DOHH2 (cell line): ENCODE data around the gene GP5.

Experiments
- H3F3A ChIP-seq: fragments of 200-600 bp; sonication (generic), shearing (Covaris generic); 2 replicates; pipeline ENCODE4 v1.6.0; 2016; ENCODE audit warnings: antibody characterized with exemption, mild to moderate bottlenecking; ENCODE audit not compliant: control insufficient read depth, insufficient read depth
- H3K27ac ChIP-seq: fragments of 200-600 bp; sonication (generic); 2 replicates; pipeline ENCODE4 v1.5.1; 2014; ENCODE audit warnings: low read depth, mild to moderate bottlenecking, low read length, moderate library complexity
- H3K27me3 ChIP-seq: fragments of 200-600 bp; sonication (generic); 2 replicates; pipeline ENCODE4 v1.6.1; 2014; ENCODE audit warnings: mild to moderate bottlenecking, low read length, mixed read lengths; ENCODE audit not compliant: control insufficient read depth
- H3K36me3 ChIP-seq: fragments of 200-600 bp; sonication (generic); 2 replicates; pipeline ENCODE4 v1.6.1; 2014; ENCODE audit warnings: mild to moderate bottlenecking, low read length, moderate library complexity, mixed read lengths; ENCODE audit not compliant: control insufficient read depth
- H3K4me1 ChIP-seq: fragments of 200-600 bp; sonication (generic); 2 replicates; pipeline ENCODE4 v1.6.1; 2014; ENCODE audit warnings: mild to moderate bottlenecking, low read length, mixed read lengths; ENCODE audit not compliant: control insufficient read depth
- H3K4me2 ChIP-seq: fragments of 200-600 bp; sonication (generic); 2 replicates; pipeline ENCODE4 v1.6.0; 2014; ENCODE audit warnings: mild to moderate bottlenecking, low read length, moderate library complexity
- H3K4me3 ChIP-seq: fragments of 200-600 bp; sonication (generic); 2 replicates; pipeline ENCODE4 v1.5.1; 2014; ENCODE audit warnings: mild to moderate bottlenecking, low read length, mixed read lengths
- H3K79me2 ChIP-seq: fragments of 200-600 bp; sonication (generic); 2 replicates; pipeline ENCODE4 v1.6.1; 2014; ENCODE audit warnings: mild to moderate bottlenecking, low read length, mixed read lengths; ENCODE audit not compliant: control insufficient read depth
- H3K9me2 ChIP-seq: fragments of 200-600 bp; sonication (generic); replicated peaks from 2 replicates; pipeline ENCODE4 v1.6.1; 2014; ENCODE audit warnings: mild to moderate bottlenecking, low read length, mixed read lengths; ENCODE audit not compliant: control insufficient read depth
- H3K9me3 ChIP-seq: fragments of 200-600 bp; sonication (generic); 2 replicates; pipeline ENCODE4 v1.6.1; 2014; ENCODE audit warnings: antibody characterized with exemption, low read length, mixed read lengths; ENCODE audit not compliant: control insufficient read depth, insufficient read depth
- H4K20me1 ChIP-seq: fragments of 200-600 bp; sonication (generic); 2 replicates; pipeline ENCODE4 v1.6.0; 2014; ENCODE audit warnings: low read depth, mild to moderate bottlenecking, antibody characterized with exemption, low read length, moderate library complexity; ENCODE audit not compliant: control insufficient read depth, insufficient read depth
- EZH2phosphoT487 ChIP-seq: fragments of 200-600 bp; sonication (generic); IDR thresholded peaks from 2 replicates; pipeline ENCODE4 v1.6.1; 2017; ENCODE audit warnings: borderline replicate concordance, mild to moderate bottlenecking, antibody characterized with exemption, low read length, moderate library complexity, mixed read lengths
- TF ChIP-seq, protein P1 (sequence below): fragments of 200-600 bp; sonication (generic); IDR thresholded peaks from one replicate; pipeline ENCODE4 v1.5.1; 2014; ENCODE audit warnings: antibody characterized with exemption, mild to moderate bottlenecking, low read depth, low read length; ENCODE audit not compliant: poor library complexity, severe bottlenecking

Gene GP5

DNA sequence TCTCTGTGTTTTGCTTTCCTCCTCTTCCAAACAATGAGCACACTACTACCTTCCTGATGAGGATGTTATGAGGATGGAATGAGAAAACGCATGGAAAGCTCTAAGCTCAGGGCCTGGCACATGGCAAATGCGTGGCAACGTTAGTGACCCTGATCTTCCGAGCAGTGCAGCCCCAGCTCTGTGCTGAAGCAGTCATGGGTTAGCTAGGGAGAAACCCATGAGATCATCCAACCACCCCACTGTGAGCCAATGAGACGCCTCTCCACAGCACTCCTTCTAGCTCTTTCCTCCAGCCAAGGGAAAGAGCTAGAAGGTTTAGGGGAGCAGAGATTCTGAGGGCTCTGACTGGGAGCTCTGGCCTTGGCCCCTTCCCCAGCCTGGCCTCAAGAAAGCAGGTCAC is 52.4 kb downstream of the GP5 start:
- H3K79me2 ChIP-seq, result no peaks in the 10 kb centered on the region
- no peaks in the 10 kb centered on the region for H3K27me3 ChIP-seq
- no peaks in the 10 kb centered on the region for H4K20me1 ChIP-seq
- no peaks in the 10 kb centered on the region for H3F3A ChIP-seq
- no peaks in the 10 kb centered on the region for H3K36me3 ChIP-seq
- H3K27ac ChIP-seq, result no peak overlapping the region
- TF ChIP-seq, protein P1, sequence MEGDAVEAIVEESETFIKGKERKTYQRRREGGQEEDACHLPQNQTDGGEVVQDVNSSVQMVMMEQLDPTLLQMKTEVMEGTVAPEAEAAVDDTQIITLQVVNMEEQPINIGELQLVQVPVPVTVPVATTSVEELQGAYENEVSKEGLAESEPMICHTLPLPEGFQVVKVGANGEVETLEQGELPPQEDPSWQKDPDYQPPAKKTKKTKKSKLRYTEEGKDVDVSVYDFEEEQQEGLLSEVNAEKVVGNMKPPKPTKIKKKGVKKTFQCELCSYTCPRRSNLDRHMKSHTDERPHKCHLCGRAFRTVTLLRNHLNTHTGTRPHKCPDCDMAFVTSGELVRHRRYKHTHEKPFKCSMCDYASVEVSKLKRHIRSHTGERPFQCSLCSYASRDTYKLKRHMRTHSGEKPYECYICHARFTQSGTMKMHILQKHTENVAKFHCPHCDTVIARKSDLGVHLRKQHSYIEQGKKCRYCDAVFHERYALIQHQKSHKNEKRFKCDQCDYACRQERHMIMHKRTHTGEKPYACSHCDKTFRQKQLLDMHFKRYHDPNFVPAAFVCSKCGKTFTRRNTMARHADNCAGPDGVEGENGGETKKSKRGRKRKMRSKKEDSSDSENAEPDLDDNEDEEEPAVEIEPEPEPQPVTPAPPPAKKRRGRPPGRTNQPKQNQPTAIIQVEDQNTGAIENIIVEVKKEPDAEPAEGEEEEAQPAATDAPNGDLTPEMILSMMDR, result no peak
- no peak for TF ChIP-seq EZH2phosphoT487
- no peak overlapping the region for H3K4me3 ChIP-seq
- H3K4me2 ChIP-seq, result no peak overlapping the region
- no peaks in the 10 kb centered on the region for H3K4me1 ChIP-seq
- H3K9me3 ChIP-seq, result no peaks in the 10 kb centered on the region
- no peaks in the 10 kb centered on the region for H3K9me2 ChIP-seq

DNA sequence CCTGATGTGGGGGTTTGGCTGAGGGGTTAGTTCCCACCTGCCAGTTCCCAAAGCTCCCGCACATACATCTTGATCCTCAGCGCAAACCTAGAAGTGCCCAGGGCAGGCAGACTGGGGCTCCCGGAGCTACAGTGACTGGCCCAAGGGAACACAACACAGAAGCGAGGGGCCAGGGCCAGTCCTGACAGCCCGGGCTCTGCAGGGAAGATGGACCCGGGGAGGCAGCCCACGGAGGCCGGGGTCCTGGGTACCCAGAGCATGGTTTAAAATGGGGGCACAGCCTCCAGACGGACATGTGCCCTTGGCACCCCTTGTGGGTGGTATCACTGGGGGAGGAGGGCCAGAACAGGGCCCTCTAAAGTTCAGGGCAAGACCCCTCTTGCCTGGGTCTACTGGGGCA is 53.0 kb downstream of the GP5 start:
- H3K9me2 ChIP-seq, result no peaks in the 10 kb centered on the region
- no peaks in the 10 kb centered on the region for H3K27me3 ChIP-seq
- no peak overlapping the region for H3K4me3 ChIP-seq
- H3K36me3 ChIP-seq, result no peaks in the 10 kb centered on the region
- TF ChIP-seq EZH2phosphoT487, result no peak
- TF ChIP-seq, protein P1, result no peak
- no peaks in the 10 kb centered on the region for H3F3A ChIP-seq
- no peak overlapping the region for H3K27ac ChIP-seq
- H3K9me3 ChIP-seq, result no peaks in the 10 kb centered on the region
- no peaks in the 10 kb centered on the region for H3K4me1 ChIP-seq
- H3K4me2 ChIP-seq, result no peak overlapping the region
- no peaks in the 10 kb centered on the region for H3K79me2 ChIP-seq
- H4K20me1 ChIP-seq, result no peaks in the 10 kb centered on the region
